HK-2 (cell line): Measurements from ENCODE around the gene ASB11.

Experiments
- DNase-seq: peaks from one replicate; pipeline ENCODE4 v3.0.0-alpha.2; 2018; ENCODE audit not compliant: unreplicated experiment

ASB11 gene

GRCh38 chrX:15315509-15315908, at the start of gene ASB11:
Gene ASB11, minus strand, starts transcription at chrX:15315640. Its CDS starts 35 bp downstream, at chrX:15315605.
- DNase-seq, result no peak

- DNase-seq, result no peak
These were observed 44.3 kb upstream of the ASB11 start for GRCh38 chrX:15359701-15360100.

GRCh38 chrX:15358533-15358932, 43.1 kb upstream of the ASB11 start:
- no peak for DNase-seq

GRCh38 chrX:15356444-15356843, 41.0 kb upstream of the ASB11 start:
- no peak for DNase-seq

- DNase-seq, result no peak
These were observed 35.0 kb upstream of the ASB11 start for GRCh38 chrX:15350329-15350996.

GRCh38 chrX:15349046-15349445, 33.6 kb upstream of the ASB11 start:
- peak; percentile 12 for DNase-seq

- no peak for DNase-seq
These were observed 30.5 kb upstream of the ASB11 start for GRCh38 chrX:15345976-15346375.

GRCh38 chrX:15344106-15344505, 28.7 kb upstream of the ASB11 start:
- DNase-seq, result no peak

- DNase-seq, result no peak
These were observed 27.6 kb upstream of the ASB11 start for GRCh38 chrX:15343075-15343476.

GRCh38 chrX:15340867-15341266, 25.4 kb upstream of the ASB11 start:
- no peak for DNase-seq

- DNase-seq, result peak; percentile 40
These were observed 20.6 kb upstream of the ASB11 start for GRCh38 chrX:15336023-15336413.

GRCh38 chrX:15335135-15336022, 19.9 kb upstream of the ASB11 start, which contains the start of gene PIGA:
Gene PIGA, minus strand, starts transcription at chrX:15335523. Its CDS starts 3,593 bp downstream, at chrX:15331930.
- peak; percentile 95 for DNase-seq

GRCh38 chrX:15334561-15334960, 19.1 kb upstream of the ASB11 start:
- DNase-seq, result no peak

- no peak for DNase-seq
These were observed 13.4 kb upstream of the ASB11 start for GRCh38 chrX:15328821-15329220.

GRCh38 chrX:15328131-15328530, 12.7 kb upstream of the ASB11 start:
- no peak for DNase-seq

- no peak for DNase-seq
These were observed 7.0 kb upstream of the ASB11 start for GRCh38 chrX:15322472-15322871.

GRCh38 chrX:15322072-15322471, 6.6 kb upstream of the ASB11 start:
- no peak for DNase-seq

- no peak for DNase-seq
These were observed 6.0 kb upstream of the ASB11 start for GRCh38 chrX:15321447-15321846.

- DNase-seq, result no peak
These were observed 4.9 kb upstream of the ASB11 start for GRCh38 chrX:15320297-15320696.

- DNase-seq, result no peak
These were observed 3.6 kb upstream of the ASB11 start for GRCh38 chrX:15319075-15319474.

GRCh38 chrX:15314472-15314871, 968 bp downstream of the ASB11 start:
- DNase-seq, result no peak

- no peak for DNase-seq
These were observed 4.3 kb downstream of the ASB11 start for GRCh38 chrX:15311119-15311518.

GRCh38 chrX:15310117-15310516, 5.3 kb downstream of the ASB11 start:
- DNase-seq, result no peak
